Endometrium (tissue), 2 donors: ENCODE measurements around the gene KCNN4.
"Not testable (repeated sequence)": the region's sequence is repeated elsewhere in the genome, so short reads cannot be mapped to it uniquely, and the experiment has no call there.

ENCODE experiments used
- FAIRE-seq: peaks from 2 replicates; lab custom pipeline; 2012; peaks lifted over from hg19 to GRCh38; lab: Jason Lieb, UNC
- donor health status: control.
- donor health status: control.

Gene KCNN4

DNA sequence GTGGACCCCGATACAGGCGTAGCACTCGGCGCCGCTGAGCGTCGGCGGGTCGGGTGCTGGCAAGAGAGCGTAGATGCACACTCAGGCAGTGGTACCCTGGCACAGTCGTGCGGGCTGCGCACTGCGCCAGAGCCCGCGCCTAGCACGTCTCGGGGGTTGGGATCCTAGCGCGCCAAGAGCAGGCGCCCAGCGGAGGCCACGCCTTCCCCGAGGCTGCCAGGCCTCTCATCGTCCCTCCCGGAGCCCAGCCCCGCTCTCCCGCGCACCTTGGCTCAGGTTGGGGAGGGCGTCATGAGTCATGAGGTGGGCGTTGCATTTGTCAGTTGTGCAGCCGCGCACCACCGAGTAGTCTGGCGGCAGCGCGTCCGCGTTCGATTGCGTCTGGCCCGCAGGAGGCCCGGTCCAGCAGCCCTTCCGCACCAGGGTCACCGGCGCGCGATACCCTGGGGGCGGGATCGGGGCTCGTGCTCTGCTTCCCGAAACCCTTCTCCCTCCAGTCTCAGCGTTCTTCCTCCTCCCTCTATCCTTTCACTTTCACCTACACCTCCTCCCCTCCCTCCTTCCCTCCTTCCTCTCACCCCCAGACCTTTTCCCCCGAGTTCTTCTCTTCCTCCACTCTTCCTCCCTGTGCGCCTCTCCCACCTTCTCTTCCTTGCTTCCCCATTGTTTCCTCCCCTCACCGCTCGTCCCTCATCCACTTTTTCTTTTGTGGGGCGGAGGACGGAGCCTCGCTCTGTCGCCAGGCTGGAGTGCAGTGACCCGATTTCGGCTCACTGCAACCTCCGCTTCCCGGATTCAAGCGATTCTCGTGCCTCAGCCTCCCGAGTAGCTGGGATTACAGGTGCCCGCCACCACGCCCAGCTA lies 18.0 kb upstream of the KCNN4 start:
- FAIRE-seq: no peak

DNA sequence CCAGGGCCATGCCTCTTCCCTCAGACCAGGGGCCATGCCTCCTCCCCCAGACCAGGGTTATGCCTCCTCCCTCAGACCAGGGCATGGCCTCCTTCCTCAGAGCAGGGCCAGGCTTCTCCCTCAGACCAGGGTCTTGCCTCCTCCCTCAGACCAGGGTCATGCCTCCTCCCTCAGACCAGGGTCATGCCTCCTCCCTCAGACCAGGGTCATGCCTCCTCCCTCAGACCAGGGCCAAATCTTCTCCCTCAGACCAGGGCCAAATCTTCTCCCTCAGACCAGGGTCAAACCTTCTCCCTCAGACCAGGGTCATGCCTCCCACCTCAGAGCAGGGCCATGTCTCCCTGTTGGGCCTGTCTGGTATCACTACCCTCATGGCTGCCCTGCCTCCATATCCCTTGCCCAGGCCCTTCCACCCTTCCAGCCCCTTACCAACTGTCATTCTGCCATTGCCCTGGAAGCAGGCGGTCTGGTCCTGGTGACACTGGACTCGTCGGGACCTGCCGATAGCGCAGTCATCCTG lies 17.3 kb upstream of the KCNN4 start:
- no peak for FAIRE-seq

DNA sequence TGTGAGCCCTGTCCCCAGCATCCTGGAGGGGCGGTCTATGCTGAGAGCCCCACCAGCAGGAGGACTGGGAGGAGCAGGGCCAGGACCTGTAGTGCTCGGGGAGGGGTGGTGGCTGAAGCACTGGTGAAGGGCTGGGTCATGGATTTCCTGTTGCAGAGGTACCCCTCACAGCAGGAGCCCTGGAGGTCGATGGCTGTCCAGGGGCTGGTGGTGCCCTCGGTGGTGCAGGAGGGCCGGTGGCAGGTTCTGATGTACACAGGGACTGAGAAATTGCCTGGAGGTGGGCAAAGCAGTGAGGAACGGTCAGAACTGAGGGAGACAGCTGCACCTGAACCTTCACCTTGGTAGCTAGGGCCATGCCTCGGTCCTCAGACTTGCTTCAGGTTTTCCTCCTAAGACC lies 16.8 kb upstream of the KCNN4 start:
- FAIRE-seq: no peak

DNA sequence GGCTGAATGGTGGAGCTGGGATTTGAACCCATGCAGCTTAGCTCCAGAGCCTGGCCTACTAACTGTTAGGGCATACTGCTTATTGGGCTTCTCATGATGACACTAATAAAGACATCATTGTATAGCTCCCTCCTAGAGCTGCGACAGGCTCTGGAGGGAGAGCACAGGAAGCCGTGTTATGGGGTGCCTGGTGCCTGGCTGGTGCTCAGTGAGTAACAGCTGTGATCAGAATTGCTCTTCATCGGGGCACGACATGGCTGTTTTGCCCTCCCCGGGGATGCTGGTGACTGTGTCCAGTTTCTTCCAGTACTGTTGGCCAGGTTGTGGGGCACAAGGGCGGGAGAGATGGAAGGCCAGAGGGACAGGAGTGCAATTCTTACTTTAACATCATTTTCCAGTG lies 16.3 kb upstream of the KCNN4 start:
- no peak for FAIRE-seq

DNA sequence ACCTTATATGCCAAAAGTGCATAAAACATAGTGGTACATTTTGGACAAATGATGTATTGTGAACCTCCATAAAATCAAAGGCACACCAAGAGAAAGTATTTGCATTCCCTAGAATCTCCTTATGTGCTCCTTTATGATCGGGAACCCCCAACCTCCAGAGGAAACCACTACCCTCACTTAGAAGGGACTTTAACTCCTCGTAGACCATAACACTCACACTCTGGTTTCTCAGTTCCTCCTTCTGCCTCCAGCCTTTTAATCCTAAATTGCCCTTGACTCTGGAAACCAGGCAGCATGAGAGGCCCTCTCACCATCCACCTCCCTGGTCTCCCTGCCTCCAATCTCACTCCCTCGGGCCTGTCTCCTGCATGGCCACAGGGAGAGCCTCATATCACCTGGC lies 9.8 kb upstream of the KCNN4 start:
- FAIRE-seq: no peak

DNA sequence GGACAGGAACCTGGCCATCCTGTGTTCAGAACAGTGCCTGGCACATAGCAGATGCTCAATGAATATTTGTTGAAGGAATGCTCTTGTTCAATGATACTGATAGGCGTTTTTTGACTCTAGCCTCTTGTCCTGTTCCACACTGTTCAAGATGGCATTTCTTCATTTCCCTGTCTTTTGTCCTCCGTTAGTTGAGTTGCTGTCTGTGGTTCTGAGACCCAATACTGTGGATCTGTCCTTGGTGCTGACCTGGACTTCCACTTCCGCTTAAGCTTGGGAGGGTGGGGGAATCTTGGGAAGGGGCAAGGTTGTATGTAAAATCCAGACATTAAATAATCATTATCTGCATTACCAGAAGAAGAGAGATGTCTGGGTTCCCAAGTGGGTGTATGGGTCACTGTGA lies 8.3 kb upstream of the KCNN4 start:
- no peak for FAIRE-seq

DNA sequence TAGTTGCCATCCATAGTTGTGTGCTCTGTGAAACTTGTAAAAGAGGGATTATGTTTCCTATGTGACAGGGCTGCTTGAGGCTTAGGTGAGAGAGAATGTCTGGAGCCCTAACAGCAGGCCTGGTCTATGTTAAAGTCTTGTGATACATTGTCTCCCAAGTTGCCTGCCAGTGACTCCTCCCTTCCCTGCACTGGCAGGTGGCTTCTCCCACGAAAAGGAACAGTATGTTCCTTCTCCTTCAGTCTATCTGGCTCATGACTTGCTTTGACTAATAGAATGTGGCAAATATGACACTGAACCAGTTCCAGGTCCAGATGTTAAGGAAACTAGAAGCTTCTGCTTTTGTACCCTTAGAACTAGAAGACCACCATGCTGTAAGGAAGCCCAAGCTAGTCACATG lies 5.9 kb upstream of the KCNN4 start:
- no peak for FAIRE-seq

DNA sequence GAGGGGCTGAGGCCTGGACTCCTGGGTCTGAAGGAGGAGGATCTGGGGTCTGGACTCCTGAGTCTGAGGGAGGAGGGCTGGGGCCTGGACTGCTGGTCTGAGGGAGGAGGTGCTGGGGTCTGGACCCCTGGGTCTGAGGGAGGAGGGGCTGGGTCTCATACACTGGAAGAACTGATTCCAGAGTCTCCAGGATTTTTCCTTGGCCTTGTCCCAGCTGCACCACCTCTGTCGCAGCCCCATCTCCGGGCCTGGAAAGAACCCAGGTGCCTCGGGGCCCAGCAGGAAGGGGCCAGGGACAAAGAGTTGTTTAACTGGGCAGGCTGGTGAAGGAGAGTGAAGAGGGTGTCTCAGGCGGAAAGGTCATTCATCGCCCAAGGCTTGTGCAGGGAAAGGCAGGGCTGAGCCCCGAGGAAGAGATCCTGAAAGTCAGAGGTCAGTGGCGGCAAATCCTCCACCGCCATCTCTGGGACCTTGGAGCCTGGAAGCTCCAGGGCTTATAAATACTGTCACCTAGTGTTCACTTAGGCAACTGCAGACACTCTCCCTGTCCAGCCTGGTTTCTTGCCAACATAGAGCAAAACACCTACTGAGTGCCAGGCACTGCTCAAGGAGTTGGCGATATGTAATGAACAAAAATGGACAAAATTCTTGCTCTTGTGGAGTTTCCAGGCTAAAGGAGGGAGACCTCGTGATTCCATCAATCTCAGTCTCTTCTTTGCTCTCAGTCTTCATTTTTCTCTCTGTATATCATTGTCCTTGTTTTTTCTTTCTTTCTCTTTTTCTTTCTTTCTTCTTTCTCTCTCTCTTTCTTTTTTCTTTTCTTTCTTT lies 4.4 kb upstream of the KCNN4 start:
- FAIRE-seq: no peak

DNA sequence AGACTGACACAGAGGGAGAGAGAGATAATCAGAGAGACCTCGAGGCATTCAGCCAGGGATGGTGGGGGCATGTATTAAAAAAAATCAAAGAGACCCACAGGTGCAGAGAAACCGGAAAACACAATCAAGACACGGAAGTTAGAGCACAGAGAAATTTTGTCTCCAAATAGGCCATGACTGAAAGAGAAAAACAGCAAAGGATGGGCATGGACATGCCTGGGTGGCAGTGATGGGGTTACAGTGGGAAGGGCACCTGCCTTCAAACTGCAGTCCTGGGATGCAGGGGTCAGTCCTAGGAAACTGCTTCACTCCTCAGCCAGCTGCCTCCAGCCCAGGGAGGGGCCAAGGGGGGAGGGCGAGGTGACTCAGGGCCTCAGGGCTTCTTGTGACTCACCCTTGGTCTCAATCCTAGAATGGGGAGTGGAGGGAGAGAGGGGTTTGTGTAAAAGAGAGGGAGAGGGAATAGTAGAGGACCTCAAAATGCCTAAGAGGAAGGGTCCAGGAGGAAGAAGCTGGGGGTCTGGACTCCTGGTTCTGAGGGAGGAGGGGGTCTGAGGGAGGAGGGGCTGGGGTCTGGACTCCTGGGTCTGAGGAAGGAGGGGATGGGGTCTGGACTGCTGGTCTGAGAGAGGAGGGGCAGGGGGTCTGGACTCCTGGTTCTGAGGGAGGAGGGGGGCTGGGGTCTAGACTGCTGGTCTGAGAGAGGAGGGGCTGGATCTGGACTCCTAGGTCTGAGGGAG lies 3.6 kb upstream of the KCNN4 start:
- FAIRE-seq: no peak

DNA sequence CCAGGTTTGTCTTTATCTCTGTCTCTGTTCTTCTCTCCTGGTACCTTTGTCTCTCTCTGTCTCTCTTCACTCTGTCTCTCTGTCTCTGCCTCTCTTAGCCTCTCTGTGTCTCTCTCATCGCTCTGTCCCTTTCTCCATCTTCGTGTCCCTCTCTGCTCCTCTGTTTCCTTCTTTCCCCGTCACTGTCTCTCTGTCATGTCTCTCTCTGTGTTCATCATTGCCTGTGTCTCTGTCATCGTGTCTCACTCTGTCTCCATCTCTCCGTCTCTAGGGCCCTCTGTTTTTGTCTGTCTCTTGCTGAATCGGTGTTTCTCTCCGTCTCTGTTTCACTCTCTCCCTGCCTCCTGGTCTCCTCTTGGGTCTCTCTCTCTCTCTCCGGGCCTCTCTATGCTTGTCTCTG lies 2.9 kb upstream of the KCNN4 start:
- FAIRE-seq: no peak

DNA sequence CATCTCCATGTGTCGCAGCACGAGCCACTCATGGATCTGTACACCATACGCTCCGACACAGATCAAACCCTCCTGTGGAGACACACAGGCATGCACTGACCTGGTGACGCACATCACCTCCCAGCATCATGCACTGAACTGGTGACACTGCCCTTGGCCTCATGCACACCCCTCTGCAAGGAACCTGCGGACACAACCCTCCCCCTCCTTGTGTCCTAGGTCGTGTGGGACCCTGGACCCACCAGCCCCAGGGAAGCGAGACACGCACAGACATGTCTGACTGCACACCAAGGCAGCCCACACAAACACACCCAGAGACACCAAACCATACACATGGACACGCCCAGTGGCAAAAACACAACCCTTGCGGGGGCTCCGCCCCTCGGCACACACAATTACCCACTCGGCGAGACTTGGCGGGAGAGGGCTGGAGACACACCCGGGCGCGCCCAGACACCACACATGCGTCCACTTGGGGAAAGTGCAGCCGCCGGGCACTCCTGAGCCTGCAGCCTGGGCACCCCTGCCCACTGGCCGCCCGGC lies 2.0 kb upstream of the KCNN4 start:
- no peak for FAIRE-seq

DNA sequence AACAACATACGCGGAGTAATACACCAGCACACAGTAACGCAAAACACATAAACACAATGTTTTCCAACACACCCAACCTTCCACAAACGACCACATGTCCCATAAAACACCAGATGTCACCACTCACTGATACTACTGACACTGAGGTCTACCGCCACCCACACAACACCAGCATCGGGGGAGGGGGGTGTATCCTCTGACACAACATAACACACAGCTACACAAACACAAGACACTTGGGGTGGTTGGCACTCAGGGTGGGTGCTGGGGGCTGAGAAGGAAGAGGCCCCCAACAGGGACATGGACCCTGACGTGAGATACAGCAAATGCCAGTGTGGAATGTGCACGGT lies 1.5 kb upstream of the KCNN4 start:
- FAIRE-seq: no peak

DNA sequence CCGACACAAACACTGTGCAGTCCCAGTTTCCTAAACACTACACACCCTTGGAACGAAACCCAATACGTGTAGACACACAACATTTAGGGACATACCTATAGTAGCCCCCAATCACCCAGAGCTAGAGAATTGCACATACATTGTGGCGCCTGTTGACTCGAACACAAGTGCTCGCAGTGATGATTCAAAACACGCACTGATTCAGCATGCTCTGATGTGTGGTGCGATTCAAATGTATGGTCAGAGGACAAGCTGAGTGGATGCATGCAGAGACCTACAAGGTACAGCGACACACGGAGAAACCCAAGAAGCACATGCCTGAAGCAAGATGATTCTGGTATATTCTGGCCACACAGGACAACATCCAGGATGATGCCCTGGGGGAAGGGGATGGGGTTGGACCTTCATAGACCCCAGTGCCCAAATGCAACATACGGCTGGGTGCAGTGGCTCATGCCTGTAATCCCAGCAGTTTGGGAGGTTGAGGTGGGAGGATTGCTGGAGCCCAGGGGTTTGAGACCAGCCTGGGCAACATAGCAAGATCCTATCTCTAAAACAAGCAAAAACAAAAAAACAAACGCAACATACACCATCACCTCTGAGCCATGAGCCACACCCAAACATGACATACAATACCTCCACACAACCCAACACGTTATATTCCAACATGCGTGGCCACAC lies 997 bp upstream of the KCNN4 start:
- no peak for FAIRE-seq

DNA sequence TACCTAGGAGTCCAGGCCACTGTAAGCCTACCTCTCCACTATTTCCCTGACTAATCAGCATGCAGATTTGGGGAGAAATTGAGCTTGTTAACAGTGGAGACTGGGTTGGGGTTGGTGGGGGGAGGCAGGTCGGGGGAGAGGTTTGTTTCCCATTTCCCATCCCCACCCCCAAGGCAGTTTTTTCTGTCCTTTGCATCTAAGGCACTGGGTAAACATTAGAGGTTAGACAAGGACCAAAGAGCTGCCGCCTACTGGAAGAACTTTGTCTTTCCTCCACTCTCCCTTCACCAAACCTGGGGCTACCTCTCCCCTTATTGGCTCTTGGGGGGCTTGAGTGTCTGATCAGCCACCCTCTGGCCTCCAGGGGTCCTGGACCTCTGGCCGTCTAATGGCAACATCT lies 953 bp downstream of the KCNN4 start:
- FAIRE-seq: no peak

DNA sequence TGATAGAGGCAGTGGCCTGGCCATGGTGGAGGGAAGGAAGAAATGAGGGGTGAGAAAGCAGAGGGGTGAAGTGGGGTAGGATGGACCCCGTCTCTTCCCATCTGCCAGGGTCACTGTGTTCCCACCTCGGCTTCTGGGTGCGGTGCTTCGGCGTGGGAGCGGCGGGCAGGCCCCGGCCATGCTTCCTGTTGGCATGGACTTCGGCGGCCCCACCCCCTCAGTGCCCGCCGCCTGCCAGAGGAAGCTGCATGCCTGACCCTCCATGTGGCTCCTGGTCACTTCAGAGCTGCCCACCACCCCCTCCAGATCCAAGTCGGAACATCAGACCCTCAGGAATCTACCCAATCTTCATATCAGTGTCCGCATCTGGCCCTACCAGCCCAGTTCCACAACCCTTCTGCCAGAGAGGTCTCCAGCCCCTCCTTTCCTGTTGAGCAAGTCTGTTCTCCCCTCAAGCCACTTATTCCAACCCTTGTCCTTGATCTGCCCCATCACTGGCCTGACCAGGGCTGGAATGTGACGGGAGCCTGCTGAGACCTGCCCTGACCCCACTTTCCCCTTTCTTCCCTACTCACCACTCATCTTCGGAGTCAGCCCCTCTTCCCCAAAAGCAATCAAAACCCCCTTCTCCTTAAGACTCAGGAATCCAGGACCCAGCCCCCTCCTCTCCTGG lies 1.5 kb downstream of the KCNN4 start:
- no peak for FAIRE-seq

DNA sequence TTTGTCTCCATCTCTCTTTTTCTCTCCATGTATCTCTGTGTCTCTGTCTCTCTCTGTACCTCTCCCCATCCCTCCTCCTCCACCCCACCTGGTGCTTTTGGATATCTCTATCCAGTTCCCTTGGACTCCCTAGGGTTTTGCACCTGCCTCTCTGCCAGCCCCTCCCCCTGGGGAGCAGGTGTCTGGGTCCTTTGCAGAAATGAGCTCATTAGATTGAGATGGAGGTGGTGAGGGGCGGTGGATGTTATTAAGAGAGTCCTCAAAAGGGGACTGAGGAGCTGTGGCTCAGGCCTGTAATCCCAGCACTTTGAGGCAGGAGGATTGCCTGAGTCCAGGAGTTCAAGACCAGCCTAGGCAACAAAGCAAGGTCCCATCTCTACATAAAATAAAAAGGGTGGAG lies 2.1 kb downstream of the KCNN4 start:
- no peak for FAIRE-seq

DNA sequence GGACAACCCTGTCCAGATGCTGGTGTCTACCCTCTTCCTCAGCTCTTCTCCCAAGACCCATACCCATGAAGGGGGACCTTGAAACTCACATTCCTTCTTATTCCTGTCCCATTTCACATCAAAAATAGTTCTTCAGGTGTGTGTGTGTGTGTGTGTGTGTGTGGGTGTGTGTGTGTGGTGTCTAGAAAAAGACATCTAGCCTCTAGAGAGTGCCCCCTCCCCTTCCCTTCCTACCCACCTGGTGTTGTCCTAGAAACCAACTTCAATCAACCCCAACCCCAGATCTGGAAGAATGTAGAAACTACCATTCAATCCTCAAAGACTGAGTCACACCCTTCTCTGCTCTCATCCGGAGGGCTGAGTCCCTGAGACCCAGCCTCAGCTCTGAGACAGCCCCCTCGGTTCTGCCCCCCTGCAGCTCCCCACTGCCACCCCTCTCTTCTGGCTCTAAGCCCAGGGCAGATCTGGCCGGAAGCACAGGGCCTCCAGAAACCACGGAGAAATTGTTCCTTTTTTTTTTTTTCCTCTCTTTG lies 3.5 kb downstream of the KCNN4 start:
- no peak for FAIRE-seq

DNA sequence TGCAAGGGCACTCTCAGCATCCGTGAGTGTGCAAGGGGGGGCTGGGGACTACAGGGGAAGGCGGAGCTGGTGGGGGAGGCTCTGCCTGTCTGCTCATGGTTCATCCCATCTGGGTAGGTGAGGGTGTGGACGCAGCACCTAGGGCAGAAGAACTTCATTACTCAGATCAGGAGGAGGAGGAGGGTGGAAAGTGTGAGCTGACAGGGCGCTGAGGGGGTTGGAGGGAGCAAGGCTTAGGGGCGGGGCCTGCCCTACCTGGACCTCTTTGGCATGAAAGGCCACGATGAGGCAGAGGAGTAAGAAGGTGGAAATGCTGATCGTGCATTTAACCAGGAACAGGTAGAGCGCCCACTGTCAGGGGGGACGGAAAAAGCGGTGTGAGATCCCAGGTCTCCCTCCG lies 4.5 kb downstream of the KCNN4 start:
- no peak for FAIRE-seq

DNA sequence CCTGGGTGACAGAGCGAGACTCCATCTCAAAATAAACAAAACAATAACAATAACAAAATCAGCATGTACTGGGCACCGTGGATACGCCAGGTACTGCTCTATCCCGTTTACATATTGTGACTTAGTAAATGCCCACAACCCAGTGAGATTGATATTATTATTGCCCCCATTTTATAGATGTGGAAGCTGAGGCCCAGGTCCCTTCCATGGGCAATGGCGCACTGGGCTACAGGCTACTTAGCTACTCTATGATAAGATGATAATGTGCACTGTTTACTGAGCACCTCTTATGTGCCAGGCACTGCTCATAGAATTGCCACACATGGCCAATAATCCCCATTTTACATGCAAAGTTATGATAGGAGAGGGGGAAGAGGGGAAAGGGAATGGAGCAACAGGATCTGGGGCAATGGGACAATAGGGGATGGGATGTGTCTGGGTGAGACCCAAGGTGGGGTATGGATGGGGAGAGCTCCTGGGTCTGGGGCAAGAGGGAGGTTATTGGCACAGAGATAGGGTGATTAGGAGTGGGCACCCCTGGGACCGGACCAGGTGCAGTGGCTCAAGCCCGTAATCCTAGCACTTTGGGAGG lies 5.4 kb downstream of the KCNN4 start:
- no peak for FAIRE-seq

DNA sequence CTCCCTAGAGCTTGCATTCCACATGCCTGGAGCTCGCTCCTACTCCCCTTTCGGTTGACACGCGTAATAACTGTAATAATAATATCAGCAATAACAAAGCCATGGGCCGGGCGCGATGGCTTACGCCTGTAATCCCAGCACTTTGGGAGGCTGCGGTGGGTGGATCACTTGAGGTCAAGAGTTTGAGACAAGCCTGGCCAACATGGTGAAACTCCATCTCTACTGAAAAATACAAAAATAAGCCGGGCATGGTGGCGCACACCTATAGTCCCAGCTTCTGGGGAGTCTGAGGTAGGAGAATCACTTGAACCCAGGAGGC lies 5.9 kb downstream of the KCNN4 start:
- FAIRE-seq: not testable (repeated sequence)
